Nephron (organoid): ENCODE data around the gene GCG.

ENCODE experiments used
- H3K27ac Mint-ChIP-seq, 3 experiments: 2 replicates each; pipeline ENCODE4 v1.8.0; 2020; ENCODE audit warnings: mixed read lengths in 3 of 3, mild to moderate bottlenecking in 2 of 3, moderate library complexity in 1 of 3
- H3K27me3 Mint-ChIP-seq: 2 replicates; pipeline ENCODE4 v1.8.0; 2021; ENCODE audit warnings: low read depth, mild to moderate bottlenecking, moderate library complexity, mixed read lengths
- H3K36me3 Mint-ChIP-seq: 2 replicates; pipeline ENCODE4 v1.8.0; 2020; ENCODE audit warnings: low read depth, mixed read lengths
- H3K4me1 Mint-ChIP-seq: 2 replicates; pipeline ENCODE4 v1.8.0; 2020; ENCODE audit warnings: mixed read lengths
- H3K4me3 Mint-ChIP-seq, 3 experiments: 2 replicates each; pipeline ENCODE4 v1.8.0; 2020; ENCODE audit warnings: mild to moderate bottlenecking in 3 of 3, mixed read lengths in 3 of 3, moderate library complexity in 2 of 3
- H3K9me3 Mint-ChIP-seq: 2 replicates; pipeline ENCODE4 v1.8.0; 2020; ENCODE audit warnings: mixed read lengths
- CTCF ChIP-seq, 3 experiments: fragments of 200-600 bp; sonication (generic); IDR thresholded peaks; one replicate each; pipeline ENCODE4 v1.5.0; 2021; ENCODE audit warnings: antibody characterized with exemption in 3 of 3; ENCODE audit not compliant: unreplicated experiment in 3 of 3

Gene GCG

GRCh38 chr2:162114271-162114670, 37.8 kb downstream of the GCG start:
- peaks cover 3% of the 10 kb centered on the region for H3K27me3 Mint-ChIP-seq
- no peaks in the 10 kb centered on the region for H3K4me1 Mint-ChIP-seq
- no peak overlapping the region for H3K4me3 Mint-ChIP-seq
- H3K27ac Mint-ChIP-seq, result peak overlapping the region in 2 of 3 experiments; percentile 63 to 80
- TF ChIP-seq CTCF (IDR thresholded peaks at IDR 0.05; ENCODE audit: unreplicated experiment in 3 of 3), result no peak
- peaks cover 8% of the 10 kb centered on the region for H3K9me3 Mint-ChIP-seq
- peaks cover 4% of the 10 kb centered on the region for H3K36me3 Mint-ChIP-seq

GRCh38 chr2:162113776-162114168, 38.3 kb downstream of the GCG start:
- TF ChIP-seq CTCF (IDR thresholded peaks at IDR 0.05; ENCODE audit: unreplicated experiment in 3 of 3), result no peak
- Mint-ChIP-seq H3K4me1 (no peaks in the 10 kb centered on the region), H3K27me3 (peaks cover 3% of the 10 kb centered on the region), H3K9me3 (peaks cover 8% of the 10 kb centered on the region), H3K27ac (peak overlapping the region in 2 of 3 experiments; percentile 63 to 80), H3K4me3 (no peak overlapping the region), H3K36me3 (peaks cover 4% of the 10 kb centered on the region)

- Mint-ChIP-seq H3K27ac (peak overlapping the region in 2 of 3 experiments; percentile 63 to 80), H3K36me3 (peaks cover 4% of the 10 kb centered on the region), H3K4me1 (no peaks in the 10 kb centered on the region), H3K27me3 (peaks cover 3% of the 10 kb centered on the region), H3K9me3 (peaks cover 8% of the 10 kb centered on the region), H3K4me3 (no peak overlapping the region)
- no peak for TF ChIP-seq CTCF (IDR thresholded peaks at IDR 0.05; ENCODE audit: unreplicated experiment in 3 of 3)
Observed at GRCh38 chr2:162113088-162113775, 38.8 kb downstream of the GCG start.

GRCh38 chr2:162111958-162112850, 39.8 kb downstream of the GCG start:
- H3K4me3 Mint-ChIP-seq, result no peak overlapping the region
- TF ChIP-seq CTCF (IDR thresholded peaks at IDR 0.05; ENCODE audit: unreplicated experiment in 3 of 3), result no peak
- H3K4me1 Mint-ChIP-seq, result no peaks in the 10 kb centered on the region
- peaks cover 3% of the 10 kb centered on the region for H3K27me3 Mint-ChIP-seq
- H3K9me3 Mint-ChIP-seq, result peaks cover 8% of the 10 kb centered on the region
- peaks cover 4% of the 10 kb centered on the region for H3K36me3 Mint-ChIP-seq
- no peak overlapping the region for H3K27ac Mint-ChIP-seq

GRCh38 chr2:162107361-162107901, 44.6 kb downstream of the GCG start:
- no peak overlapping the region for H3K4me3 Mint-ChIP-seq
- TF ChIP-seq CTCF (IDR thresholded peaks at IDR 0.05; ENCODE audit: unreplicated experiment in 3 of 3), result no peak
- no peaks in the 10 kb centered on the region for H3K36me3 Mint-ChIP-seq
- H3K27ac Mint-ChIP-seq, result no peak overlapping the region
- no peaks in the 10 kb centered on the region for H3K27me3 Mint-ChIP-seq
- H3K9me3 Mint-ChIP-seq, result no peaks in the 10 kb centered on the region
- H3K4me1 Mint-ChIP-seq, result no peaks in the 10 kb centered on the region
